ENCODE results near the gene PSMC2.
"Not testable (repeated sequence)": the region's sequence is repeated elsewhere in the genome, so short reads cannot be mapped to it uniquely, and the experiment has no call there.

The PSMC2 gene

DNA sequence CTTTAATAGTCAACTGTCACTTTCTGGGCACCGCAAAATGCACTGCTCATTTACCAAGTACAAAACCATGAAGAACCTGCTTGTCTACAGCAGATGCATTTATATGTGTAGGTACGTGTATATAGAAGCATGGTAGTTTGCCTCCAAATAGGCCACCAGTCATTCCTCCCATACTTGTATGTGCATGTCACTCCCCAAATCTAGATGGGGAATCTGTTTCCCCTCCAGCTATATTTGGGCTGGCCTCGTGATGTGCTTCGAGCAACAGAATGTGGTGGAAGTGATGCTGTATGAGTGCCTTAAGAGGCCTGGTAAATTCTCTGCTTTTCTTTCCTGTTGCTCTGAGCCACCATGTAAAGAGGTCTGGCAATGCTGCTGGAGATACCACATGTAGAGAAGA, 47.1 kb downstream of the PSMC2 start:
- no peak for DNase-seq (ENCODE audit: low spot score)
- POLR2A ChIA-PET (ENCODE audit: low non-redundant PET), result no interaction called here
- CTCF ChIA-PET, result no interaction called here
- H3K27ac ChIP-seq, result no peak overlapping the region
- TF ChIP-seq, protein P1, sequence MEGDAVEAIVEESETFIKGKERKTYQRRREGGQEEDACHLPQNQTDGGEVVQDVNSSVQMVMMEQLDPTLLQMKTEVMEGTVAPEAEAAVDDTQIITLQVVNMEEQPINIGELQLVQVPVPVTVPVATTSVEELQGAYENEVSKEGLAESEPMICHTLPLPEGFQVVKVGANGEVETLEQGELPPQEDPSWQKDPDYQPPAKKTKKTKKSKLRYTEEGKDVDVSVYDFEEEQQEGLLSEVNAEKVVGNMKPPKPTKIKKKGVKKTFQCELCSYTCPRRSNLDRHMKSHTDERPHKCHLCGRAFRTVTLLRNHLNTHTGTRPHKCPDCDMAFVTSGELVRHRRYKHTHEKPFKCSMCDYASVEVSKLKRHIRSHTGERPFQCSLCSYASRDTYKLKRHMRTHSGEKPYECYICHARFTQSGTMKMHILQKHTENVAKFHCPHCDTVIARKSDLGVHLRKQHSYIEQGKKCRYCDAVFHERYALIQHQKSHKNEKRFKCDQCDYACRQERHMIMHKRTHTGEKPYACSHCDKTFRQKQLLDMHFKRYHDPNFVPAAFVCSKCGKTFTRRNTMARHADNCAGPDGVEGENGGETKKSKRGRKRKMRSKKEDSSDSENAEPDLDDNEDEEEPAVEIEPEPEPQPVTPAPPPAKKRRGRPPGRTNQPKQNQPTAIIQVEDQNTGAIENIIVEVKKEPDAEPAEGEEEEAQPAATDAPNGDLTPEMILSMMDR (conservative IDR thresholded peaks at IDR 0.05; ENCODE audit: low read depth), result no peak

- POLR2A ChIA-PET (ENCODE audit: low non-redundant PET), result no interaction called here
- TF ChIP-seq, protein P1 (conservative IDR thresholded peaks at IDR 0.05; ENCODE audit: low read depth), result no peak
- CTCF ChIA-PET, result no interaction called here
- no peak for DNase-seq (ENCODE audit: low spot score)
- H3K27ac ChIP-seq, result no peak overlapping the region
Observed at GRCh38 chr7:103395071-103395470, 47.6 kb downstream of the PSMC2 start.

GRCh38 chr7:103396471-103396870, 49.0 kb downstream of the PSMC2 start:
- H3K27ac ChIP-seq, result no peak overlapping the region
- CTCF ChIA-PET, result interaction anchor here (0.6 kb wide), 1 partner anchor 128 kb away, joined by 3 read pairs; no protein-coding TSS in a partner anchor
- TF ChIP-seq, protein P1 (conservative IDR thresholded peaks at IDR 0.05; ENCODE audit: low read depth), result no peak
- no peak for DNase-seq (ENCODE audit: low spot score)
- POLR2A ChIA-PET (ENCODE audit: low non-redundant PET), result no interaction called here

GRCh38 chr7:103398483-103399127, 51.2 kb downstream of the PSMC2 start:
- TF ChIP-seq, protein P1 (conservative IDR thresholded peaks at IDR 0.05; ENCODE audit: low read depth), result no peak
- no peak for DNase-seq (ENCODE audit: low spot score)
- ChIA-PET CTCF (interaction anchor here (0.6 kb wide), 1 partner anchor 49 kb away, joined by 4 read pairs; no protein-coding TSS in a partner anchor), POLR2A (ENCODE audit: low non-redundant PET) (no interaction called here)
- no peak overlapping the region for H3K27ac ChIP-seq

DNA sequence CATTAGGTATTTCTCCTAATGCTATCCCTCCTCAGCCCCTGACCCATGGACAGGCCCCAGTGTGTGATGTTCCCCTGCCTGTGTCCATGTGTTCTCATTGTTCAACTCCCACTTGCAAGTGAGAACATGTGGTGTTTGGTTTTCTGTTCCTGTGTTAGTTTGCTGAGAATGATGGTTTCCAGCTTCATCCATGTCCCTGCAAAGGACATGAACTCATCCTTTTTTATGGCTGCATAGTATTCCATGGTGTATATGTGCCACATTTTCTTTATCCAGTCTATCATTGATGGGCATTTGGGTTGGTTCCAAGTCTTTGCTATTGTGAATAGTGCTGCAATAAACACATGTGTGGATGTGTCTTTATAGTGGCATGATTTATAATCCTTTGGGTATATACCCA, 52.2 kb downstream of the PSMC2 start:
- H3K27ac ChIP-seq; DNase-seq (ENCODE audit: low spot score); POLR2A ChIA-PET (ENCODE audit: low non-redundant PET); CTCF ChIA-PET: not testable (repeated sequence)

DNA sequence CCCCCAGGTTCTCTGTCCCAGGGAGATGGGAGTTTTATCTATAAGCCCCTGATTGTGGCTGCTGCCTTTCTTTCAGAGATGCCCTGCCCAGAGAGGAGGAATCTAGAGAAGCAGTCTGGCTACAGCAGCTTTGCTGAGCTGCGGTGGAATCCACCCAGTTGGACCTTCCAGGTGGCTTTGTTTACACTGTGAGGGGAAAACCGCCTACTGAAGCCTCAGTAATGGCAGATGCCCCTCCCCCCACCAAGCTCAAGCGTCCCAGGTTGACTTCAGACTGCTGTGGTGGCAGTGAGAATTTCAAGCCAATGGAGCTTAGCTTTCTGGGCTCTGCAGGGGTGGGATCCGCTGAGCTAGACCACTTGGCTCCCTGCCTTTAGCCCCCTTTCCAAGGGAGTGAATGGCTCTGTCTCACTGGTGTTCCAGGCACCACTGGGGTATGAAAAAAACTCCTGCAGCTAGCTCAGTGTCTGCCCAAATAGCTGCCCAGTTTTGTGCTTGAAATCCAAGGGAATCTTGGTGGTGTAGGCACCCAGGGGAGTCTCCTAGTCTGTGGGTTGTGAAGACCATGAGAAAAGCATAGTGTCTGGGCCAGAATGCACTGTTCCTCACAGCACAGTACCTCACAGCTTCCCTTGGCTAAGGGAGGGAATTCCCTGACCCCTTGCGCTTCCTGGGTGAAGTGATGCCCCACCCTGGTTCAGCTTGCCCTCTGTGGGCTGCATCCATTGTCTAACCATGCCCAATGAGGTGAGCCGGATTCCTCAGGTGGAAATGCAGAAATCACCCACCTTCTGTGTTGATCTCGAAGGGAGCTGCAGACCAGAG, 58.6 kb downstream of the PSMC2 start:
- POLR2A ChIA-PET (ENCODE audit: low non-redundant PET); DNase-seq (ENCODE audit: low spot score); H3K27ac ChIP-seq: not testable (repeated sequence)
- CTCF ChIA-PET, result interaction anchor here (0.6 to 0.8 kb wide), 4 partner anchors 103 to 656 kb away, joined by 3 to 5 read pairs (median 4); partner anchors contain the start of gene PMPCB

GRCh38 chr7:103412151-103412550, 64.7 kb downstream of the PSMC2 start:
- H3K27ac ChIP-seq, result no peak overlapping the region
- no peak for DNase-seq (ENCODE audit: low spot score)
- ChIA-PET POLR2A (ENCODE audit: low non-redundant PET) (no interaction called here), CTCF (no interaction called here)
- TF ChIP-seq, protein P1 (conservative IDR thresholded peaks at IDR 0.05; ENCODE audit: low read depth), result no peak

All from RWPE1 (cell line).